B cell (primary cell): ENCODE data around the gene S1PR3.

ENCODE experiments used
- EZH2 ChIP-seq: IDR thresholded peaks from 2 replicates; pipeline ENCODE4 v1.6.1; 2012; ENCODE audit warnings: borderline replicate concordance, low read depth, mild to moderate bottlenecking, moderate library complexity, low read length; ENCODE audit not compliant: insufficient read depth, poor library complexity, severe bottlenecking
- TF ChIP-seq, protein P1 (sequence below): fragments of 200-600 bp; IDR thresholded peaks from one replicate; pipeline ENCODE4 v1.8.0; 2022; ENCODE audit warnings: antibody characterized with exemption, mild to moderate bottlenecking

DNA sequence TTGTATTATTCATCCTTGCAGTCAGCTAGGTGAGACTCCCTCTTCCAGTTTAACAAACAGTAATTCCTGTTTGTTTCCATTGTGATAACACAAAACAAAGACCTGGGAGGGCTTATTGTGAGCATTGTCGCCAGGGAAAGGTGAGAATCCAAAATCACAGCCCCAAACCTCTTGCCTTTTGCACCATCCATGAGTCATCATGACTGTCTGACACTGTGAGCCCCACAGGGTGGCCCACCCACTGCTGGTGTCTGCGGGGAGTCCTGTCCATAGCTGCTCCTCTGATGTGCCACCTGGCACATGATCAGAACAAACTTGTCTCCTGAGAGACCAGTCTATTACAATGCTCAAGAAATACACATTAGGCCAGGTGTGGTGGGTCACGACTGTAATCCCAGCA is 33.7 kb upstream of the S1PR3 start:
- TF ChIP-seq, protein P1, sequence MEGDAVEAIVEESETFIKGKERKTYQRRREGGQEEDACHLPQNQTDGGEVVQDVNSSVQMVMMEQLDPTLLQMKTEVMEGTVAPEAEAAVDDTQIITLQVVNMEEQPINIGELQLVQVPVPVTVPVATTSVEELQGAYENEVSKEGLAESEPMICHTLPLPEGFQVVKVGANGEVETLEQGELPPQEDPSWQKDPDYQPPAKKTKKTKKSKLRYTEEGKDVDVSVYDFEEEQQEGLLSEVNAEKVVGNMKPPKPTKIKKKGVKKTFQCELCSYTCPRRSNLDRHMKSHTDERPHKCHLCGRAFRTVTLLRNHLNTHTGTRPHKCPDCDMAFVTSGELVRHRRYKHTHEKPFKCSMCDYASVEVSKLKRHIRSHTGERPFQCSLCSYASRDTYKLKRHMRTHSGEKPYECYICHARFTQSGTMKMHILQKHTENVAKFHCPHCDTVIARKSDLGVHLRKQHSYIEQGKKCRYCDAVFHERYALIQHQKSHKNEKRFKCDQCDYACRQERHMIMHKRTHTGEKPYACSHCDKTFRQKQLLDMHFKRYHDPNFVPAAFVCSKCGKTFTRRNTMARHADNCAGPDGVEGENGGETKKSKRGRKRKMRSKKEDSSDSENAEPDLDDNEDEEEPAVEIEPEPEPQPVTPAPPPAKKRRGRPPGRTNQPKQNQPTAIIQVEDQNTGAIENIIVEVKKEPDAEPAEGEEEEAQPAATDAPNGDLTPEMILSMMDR: no peak
- no peak for TF ChIP-seq EZH2
